Stimulated activated memory B cell treated with anti-CD40 and anti-IgM and Interleukin-4, amounts not matched to agents 10 μg/mL and 1 μg/mL and 100 μg/mL, for 72 hours (primary cell): ENCODE measurements around the gene MPPE1.
A peak's percentile ranks its signal among the peaks of the same experiment; 100 is the strongest.
"Not testable (repeated sequence)": the region's sequence is repeated elsewhere in the genome, so short reads cannot be mapped to it uniquely, and the experiment has no call there.

Experiments
- ATAC-seq: fragments of 150-1000 bp; cut with Tn5 transposase; 2 replicates; pipeline ENCODE4 v1.10.0; 2021
- H3K27ac Mint-ChIP-seq: one replicate; pipeline ENCODE4 v1.8.0; 2022; ENCODE audit warnings: mild to moderate bottlenecking, mixed read lengths
- H3K27me3 Mint-ChIP-seq: one replicate; pipeline ENCODE4 v1.8.0; 2022; ENCODE audit warnings: mixed read lengths
- H3K36me3 Mint-ChIP-seq: one replicate; pipeline ENCODE4 v1.8.0; 2022; ENCODE audit warnings: mixed read lengths
- H3K4me1 Mint-ChIP-seq: one replicate; pipeline ENCODE4 v1.8.0; 2022; ENCODE audit warnings: mixed read lengths
- H3K4me3 Mint-ChIP-seq: one replicate; pipeline ENCODE4 v1.8.0; 2022; ENCODE audit warnings: mild to moderate bottlenecking, moderate library complexity, mixed read lengths
- H3K9me3 Mint-ChIP-seq: one replicate; pipeline ENCODE4 v1.8.0; 2022; ENCODE audit warnings: mixed read lengths

The MPPE1 gene

DNA sequence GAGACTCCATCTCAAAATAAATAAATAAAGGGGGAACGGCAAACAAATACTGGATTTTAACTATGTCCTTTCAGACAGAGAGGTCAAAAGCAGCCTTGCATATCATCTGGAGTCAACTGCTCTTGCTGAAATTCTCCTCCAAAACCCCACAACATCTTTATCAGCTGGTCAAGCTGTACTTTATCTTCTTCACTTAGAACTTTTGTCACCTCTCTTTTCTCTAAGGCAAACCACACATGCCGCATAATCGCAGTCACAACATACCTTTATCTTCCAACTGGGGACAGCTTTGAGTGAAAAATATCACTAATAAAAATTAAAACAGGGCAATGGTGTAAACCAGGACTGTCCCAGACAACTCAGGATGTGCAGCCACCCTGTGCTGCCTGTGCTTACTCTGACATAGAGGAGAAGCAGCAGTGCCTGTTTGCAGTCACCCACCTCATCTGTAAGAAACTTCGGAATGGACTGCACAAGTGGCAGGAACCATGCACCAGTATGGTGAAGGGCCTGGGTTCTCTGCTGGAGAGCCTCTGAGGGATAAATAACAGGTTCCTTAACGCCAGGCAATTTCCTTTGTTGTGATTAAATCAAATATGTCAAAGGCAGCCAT, 6.2 kb downstream of the MPPE1 start:
- H3K36me3 Mint-ChIP-seq: peaks cover 42% of the 10 kb centered on the region
- no peaks in the 10 kb centered on the region for H3K9me3 Mint-ChIP-seq
- H3K27me3 Mint-ChIP-seq: no peaks in the 10 kb centered on the region
- H3K4me3 Mint-ChIP-seq: no peak overlapping the region
- no peak overlapping the region for H3K27ac Mint-ChIP-seq
- H3K4me1 Mint-ChIP-seq: peaks cover 9% of the 10 kb centered on the region
- ATAC-seq: no peak

DNA sequence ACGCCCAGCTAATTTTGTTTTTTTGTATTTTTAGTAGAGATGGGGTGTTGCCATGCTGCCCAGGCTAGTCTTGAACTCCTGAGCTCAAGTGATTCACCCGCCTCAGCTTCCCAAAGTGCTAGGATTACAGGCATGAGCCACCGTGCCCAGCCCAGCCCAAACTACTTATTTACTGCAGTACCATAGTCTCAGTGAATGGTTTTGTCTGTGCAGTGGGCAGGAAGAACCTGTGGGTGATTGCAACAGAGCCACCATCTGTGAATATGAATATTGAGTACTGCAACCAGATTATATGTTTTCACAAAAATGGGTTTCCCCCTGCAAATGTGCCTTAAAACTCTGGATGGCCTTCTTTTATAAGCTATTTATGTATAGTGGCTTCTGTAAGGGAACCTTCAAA, 9.1 kb downstream of the MPPE1 start:
- Mint-ChIP-seq H3K4me1 (peaks cover 9% of the 10 kb centered on the region), H3K27ac (no peak overlapping the region), H3K36me3 (peaks cover 54% of the 10 kb centered on the region), H3K4me3 (no peak overlapping the region), H3K27me3 (no peaks in the 10 kb centered on the region), H3K9me3 (no peaks in the 10 kb centered on the region)
- ATAC-seq: no peak

DNA sequence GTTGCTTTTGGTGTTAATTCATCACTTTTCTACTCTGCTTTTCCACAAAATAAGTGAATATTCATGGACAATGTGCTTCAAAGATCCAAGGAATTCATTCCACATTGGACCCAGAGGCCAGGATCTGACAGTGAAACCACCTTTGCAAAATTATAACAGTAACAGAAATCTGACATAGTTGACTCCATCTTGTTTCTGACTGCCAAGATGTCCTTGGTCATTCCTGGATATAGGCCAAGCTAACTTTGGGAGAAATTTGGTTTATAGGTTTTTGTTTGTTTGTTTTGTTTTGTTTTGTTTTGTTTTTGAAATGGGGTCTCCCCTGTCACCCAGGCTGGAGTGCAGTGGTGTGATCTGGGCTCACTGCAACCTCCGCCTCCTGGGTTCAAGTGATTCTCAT, 10.3 kb downstream of the MPPE1 start:
- Mint-ChIP-seq H3K4me1 (peaks cover 8% of the 10 kb centered on the region), H3K9me3 (no peaks in the 10 kb centered on the region), H3K4me3 (no peak overlapping the region), H3K27ac (no peak overlapping the region), H3K27me3 (no peaks in the 10 kb centered on the region), H3K36me3 (peaks cover 58% of the 10 kb centered on the region)
- no peak for ATAC-seq

DNA sequence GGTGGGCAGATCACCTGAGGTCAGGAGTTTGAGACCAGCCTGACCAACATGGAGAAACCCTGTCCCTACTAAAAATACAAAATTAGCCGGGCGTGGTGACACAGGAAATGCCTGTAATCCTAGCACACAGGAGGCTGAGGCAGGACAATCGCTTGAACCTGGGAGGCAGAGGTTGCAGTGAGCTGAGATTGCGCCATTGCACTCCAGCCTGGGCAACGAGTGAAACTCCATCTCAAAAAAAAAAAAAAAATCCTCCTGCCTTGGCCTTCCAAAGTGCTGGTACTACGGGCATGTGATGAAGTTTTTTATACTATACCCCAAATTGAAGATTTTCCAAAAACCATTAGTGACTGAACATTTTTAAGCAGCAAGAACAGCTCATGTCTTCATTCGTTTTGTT, 15.7 kb downstream of the MPPE1 start:
- H3K27ac Mint-ChIP-seq, H3K4me1 Mint-ChIP-seq, H3K9me3 Mint-ChIP-seq, ATAC-seq, H3K27me3 Mint-ChIP-seq, H3K4me3 Mint-ChIP-seq: not testable (repeated sequence)
- H3K36me3 Mint-ChIP-seq: peaks cover 54% of the 10 kb centered on the region

DNA sequence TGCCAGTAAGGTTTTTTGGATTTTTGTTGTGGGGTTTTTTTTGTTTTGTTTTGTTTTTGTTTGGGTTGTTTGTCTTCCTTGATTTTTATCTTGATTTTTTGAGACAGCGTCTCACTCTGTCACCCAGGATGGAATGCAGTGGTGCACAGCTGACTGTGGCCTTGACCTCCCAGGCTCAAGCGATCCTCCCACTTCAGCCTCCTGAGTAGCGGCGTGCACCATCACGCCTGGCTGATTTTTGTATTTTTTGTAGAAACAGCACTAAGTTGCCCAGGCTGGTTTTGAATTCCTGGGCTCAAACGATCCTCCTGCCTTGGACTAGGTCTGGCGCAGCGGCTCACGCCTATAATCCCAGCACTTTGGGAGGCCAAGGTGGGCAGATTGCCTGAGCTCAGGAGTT, 16.4 kb downstream of the MPPE1 start:
- no peak overlapping the region for H3K27ac Mint-ChIP-seq
- H3K27me3 Mint-ChIP-seq: no peaks in the 10 kb centered on the region
- no peak overlapping the region for H3K4me3 Mint-ChIP-seq

DNA sequence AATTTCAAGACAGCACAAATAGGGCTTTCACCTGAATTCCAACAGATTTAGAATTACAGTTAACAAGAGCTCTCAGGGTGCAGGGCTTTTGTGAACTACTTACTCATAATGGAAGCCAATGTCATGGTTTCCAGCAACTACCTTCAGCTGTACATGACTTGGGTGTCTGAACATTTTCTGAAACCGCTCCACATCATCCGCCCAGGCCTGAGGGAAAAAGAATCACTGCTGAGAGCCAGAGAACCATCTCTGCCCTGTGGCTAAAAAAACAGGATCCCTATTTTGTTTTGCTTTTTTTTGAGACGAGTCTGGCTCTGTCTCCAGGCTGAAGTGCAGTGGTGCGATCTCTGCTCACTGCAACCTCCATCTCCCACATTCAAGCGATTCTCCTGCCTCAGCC, 18.8 kb downstream of the MPPE1 start:
- H3K36me3 Mint-ChIP-seq: peaks cover 58% of the 10 kb centered on the region

More for the DNA sequence above, 16.4 kb downstream of the MPPE1 start:
- no peaks in the 10 kb centered on the region for H3K9me3 Mint-ChIP-seq
- H3K36me3 Mint-ChIP-seq: peaks cover 55% of the 10 kb centered on the region
- peaks cover 8% of the 10 kb centered on the region for H3K4me1 Mint-ChIP-seq
- no peak for ATAC-seq

DNA sequence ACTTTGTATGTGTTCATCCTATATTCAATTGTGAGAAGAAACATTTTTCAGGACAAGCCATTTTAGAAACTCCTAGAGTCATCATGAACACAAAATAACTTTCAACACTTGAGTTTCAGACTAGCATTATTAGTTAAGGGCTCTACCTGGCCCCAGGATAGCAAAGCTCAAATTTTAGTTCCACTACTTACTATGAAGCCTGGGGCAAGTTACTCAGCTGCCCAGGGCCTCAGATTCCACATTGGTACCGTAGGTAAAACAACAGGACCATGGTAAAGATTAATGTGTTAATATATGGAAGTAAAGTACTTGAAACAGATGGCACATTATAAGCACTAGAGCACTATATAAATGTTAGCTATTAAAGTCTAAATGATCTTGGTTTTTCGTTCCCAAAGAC, 19.4 kb downstream of the MPPE1 start:
- Mint-ChIP-seq H3K27me3 (no peaks in the 10 kb centered on the region), H3K36me3 (peaks cover 57% of the 10 kb centered on the region), H3K4me3 (no peak overlapping the region), H3K27ac (no peak overlapping the region), H3K4me1 (peaks cover 20% of the 10 kb centered on the region), H3K9me3 (no peaks in the 10 kb centered on the region)
- no peak for ATAC-seq

More for the DNA sequence above, 18.8 kb downstream of the MPPE1 start:
- Mint-ChIP-seq H3K4me3 (no peak overlapping the region), H3K9me3 (no peaks in the 10 kb centered on the region), H3K27ac (no peak overlapping the region), H3K27me3 (no peaks in the 10 kb centered on the region), H3K4me1 (peaks cover 19% of the 10 kb centered on the region)
- ATAC-seq: no peak

DNA sequence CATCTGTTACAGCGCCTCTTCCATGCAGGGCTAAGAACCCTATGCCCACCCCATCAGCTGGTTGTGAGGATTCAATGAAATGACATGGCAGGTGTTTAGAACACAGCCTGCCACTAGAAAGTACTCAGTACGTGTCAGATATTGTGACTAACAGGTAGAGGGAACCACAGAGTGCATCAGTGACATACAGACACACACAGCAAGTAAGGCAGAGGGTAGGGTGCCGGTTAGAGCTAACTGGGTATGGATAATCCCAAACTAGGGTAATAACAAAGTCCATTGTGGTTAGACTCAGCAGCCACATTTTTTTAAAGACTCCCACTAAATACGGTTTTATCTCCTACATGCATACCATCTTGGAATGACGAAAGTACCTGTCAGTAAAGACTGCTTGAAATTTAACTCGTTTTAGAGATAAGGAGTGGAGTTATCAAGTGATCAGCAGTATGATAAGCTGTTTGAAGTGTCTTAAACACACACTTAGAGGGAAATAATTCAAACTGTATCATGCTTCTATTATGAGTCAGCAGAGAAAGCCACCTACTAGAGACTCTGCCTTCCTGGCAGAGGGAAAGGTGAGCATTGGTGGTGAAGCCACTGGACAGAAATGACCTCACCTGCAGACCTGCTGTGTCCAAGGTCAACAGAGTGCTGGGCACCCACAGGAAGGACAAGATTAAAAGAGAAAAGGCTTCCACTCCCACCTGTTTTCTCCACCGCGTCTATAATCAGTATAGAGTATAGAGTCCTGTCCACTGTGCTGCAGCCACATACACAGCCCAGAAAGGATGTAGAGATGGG, 20.6 kb downstream of the MPPE1 start:
- no peaks in the 10 kb centered on the region for H3K27me3 Mint-ChIP-seq
- H3K36me3 Mint-ChIP-seq: peaks cover 45% of the 10 kb centered on the region
- H3K4me3 Mint-ChIP-seq: no peak overlapping the region
- no peaks in the 10 kb centered on the region for H3K9me3 Mint-ChIP-seq
- peaks cover 27% of the 10 kb centered on the region for H3K4me1 Mint-ChIP-seq
- ATAC-seq: no peak
- no peak overlapping the region for H3K27ac Mint-ChIP-seq

DNA sequence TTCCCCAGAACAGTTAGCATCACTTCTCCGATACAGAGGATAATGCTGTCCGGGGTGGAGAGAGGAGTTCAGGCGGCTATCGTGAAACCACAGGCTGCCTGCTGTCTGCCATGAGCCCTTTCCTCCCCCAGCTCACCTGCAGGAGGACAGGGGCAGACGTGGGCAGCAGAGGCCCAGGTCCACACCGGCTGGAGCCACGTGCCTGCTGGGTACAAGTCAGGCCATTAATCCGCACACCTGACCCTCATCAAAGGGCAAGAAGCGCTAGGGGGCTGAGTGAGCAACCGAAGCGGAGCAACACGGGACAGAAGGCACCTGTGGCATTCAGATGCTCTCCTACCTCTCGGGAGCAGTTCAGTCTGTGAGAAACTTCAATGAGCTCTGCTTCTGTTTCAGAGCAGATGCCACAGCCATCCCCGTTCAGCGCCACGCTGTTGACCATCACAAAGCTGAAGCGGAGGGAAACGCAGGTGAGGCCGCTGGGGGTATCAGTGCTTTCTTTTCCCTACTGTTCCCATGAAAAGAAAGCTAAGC, 21.5 kb downstream of the MPPE1 start:
- H3K9me3 Mint-ChIP-seq: no peaks in the 10 kb centered on the region
- H3K27me3 Mint-ChIP-seq: no peaks in the 10 kb centered on the region
- H3K27ac Mint-ChIP-seq: no peak overlapping the region
- H3K4me3 Mint-ChIP-seq: no peak overlapping the region
- peaks cover 45% of the 10 kb centered on the region for H3K36me3 Mint-ChIP-seq
- ATAC-seq: no peak
- H3K4me1 Mint-ChIP-seq: peaks cover 32% of the 10 kb centered on the region

DNA sequence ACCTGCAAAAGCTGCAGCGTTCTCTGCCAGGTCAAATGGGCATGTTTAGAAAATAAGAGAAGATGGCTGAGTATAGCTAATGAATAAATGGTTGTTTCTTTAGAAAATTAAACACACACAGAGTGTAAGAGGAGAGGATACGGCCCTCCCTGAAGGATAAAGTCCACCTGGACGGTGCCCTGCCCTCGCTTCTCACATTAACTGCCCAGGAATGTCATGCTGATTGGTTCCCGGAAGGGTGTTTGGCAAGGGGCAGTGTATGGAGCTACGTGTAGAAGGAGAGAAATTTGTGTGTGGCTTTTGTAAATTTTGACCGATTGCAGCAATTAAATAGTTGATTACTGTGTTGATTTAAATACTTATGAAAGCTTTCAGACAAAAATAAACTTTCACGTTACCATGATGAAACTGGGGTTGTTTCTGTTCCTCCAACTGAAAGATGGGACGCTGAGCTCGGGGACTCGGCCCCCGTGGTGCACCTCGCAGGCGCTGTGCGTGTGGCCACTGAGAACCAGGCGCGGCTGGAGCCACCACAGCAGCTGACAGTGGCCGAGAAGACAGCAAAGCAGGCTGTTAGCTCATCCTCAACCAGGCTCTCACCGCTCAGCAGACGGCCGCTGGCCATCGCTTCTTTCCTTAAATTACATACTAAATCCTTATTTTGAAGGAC, 22.7 kb downstream of the MPPE1 start:
- Mint-ChIP-seq H3K36me3 (peaks cover 50% of the 10 kb centered on the region), H3K27me3 (no peaks in the 10 kb centered on the region), H3K4me1 (peaks cover 36% of the 10 kb centered on the region), H3K27ac (peak overlapping the region; percentile 71), H3K9me3 (no peaks in the 10 kb centered on the region), H3K4me3 (no peak overlapping the region)
- no peak for ATAC-seq

DNA sequence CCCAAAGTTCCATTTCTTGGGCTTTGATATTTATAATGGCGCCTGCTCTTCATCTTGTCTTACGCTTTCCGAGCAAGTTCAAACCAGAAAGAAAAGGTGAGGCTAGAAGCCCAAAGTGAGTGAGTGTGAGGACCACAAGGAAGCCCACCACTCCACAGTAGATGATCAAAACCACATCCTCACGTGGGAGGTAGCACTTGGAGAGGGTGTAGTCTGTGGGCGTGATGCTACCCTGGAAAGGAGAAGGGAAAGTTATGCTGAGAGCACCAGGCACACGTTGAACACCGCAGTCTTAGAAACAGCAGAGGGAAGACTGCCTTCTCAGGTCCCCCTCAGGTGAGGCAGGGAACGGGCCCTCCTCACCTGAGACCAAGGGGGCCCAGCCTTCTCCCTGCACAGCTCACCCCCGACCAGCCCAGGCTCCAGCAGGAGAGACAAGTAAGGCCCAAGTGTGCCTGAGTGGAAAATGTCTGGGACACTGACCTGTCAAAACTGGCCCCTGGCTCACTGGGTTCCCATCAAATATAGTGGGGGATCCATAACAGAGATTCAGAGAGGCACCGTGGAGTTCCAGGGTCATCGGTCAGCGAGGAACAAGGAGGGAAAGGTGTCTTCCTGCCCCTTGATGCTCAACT, 23.6 kb downstream of the MPPE1 start:
- H3K27me3 Mint-ChIP-seq: no peaks in the 10 kb centered on the region
- H3K9me3 Mint-ChIP-seq: no peaks in the 10 kb centered on the region
- H3K36me3 Mint-ChIP-seq: peaks cover 44% of the 10 kb centered on the region
- H3K4me3 Mint-ChIP-seq: no peak overlapping the region
- peak; percentile 9 for ATAC-seq
- H3K27ac Mint-ChIP-seq: peak overlapping the region; percentile 71
- peaks cover 36% of the 10 kb centered on the region for H3K4me1 Mint-ChIP-seq

DNA sequence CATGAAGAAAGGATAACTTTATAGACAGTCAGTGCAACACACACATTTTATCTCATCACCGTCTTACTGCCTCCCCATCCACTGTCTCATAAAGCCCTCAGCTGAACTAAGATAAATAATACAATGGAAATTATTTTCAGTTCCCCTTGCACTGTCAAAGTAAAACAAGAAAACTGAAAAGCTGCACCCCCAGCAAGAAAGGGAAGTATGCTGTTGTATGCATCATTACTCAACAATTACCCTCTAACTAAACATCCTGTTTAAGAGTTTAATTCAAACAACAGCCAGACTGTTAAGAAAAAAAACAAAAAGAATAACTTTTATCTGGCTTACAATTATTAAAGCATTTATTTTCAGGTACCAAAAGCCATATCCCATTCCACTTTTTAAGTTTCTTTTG, 25.0 kb downstream of the MPPE1 start:
- H3K4me3 Mint-ChIP-seq: no peak overlapping the region
- peak overlapping the region; percentile 71 for H3K27ac Mint-ChIP-seq
- H3K36me3 Mint-ChIP-seq: peaks cover 43% of the 10 kb centered on the region
- H3K4me1 Mint-ChIP-seq: peaks cover 36% of the 10 kb centered on the region
- no peaks in the 10 kb centered on the region for H3K9me3 Mint-ChIP-seq
- no peaks in the 10 kb centered on the region for H3K27me3 Mint-ChIP-seq
- ATAC-seq: peak; percentile 96

DNA sequence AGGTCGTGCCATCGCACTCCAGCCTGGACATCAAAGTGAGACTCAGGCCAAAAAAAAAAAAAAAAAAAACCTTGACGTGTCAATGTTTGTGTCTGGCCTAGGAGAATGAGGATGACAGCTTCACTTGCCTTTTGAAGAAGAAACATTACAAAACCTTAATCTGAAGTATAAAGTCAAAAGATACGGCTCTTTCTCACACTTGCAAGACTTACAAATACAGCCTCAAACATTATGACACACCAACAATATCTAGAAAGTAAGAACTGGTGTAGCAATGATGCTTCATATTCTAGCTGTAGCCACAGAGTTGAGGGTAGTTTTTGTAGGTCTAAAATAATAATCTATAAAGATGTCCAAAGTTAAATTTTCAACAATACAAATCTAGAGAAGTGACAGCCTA, 25.5 kb downstream of the MPPE1 start:
- H3K27me3 Mint-ChIP-seq: no peaks in the 10 kb centered on the region
- H3K27ac Mint-ChIP-seq: peak overlapping the region; percentile 71
- peaks cover 38% of the 10 kb centered on the region for H3K36me3 Mint-ChIP-seq
- peaks cover 36% of the 10 kb centered on the region for H3K4me1 Mint-ChIP-seq
- H3K4me3 Mint-ChIP-seq: no peak overlapping the region
- H3K9me3 Mint-ChIP-seq: no peaks in the 10 kb centered on the region
- no peak for ATAC-seq

DNA sequence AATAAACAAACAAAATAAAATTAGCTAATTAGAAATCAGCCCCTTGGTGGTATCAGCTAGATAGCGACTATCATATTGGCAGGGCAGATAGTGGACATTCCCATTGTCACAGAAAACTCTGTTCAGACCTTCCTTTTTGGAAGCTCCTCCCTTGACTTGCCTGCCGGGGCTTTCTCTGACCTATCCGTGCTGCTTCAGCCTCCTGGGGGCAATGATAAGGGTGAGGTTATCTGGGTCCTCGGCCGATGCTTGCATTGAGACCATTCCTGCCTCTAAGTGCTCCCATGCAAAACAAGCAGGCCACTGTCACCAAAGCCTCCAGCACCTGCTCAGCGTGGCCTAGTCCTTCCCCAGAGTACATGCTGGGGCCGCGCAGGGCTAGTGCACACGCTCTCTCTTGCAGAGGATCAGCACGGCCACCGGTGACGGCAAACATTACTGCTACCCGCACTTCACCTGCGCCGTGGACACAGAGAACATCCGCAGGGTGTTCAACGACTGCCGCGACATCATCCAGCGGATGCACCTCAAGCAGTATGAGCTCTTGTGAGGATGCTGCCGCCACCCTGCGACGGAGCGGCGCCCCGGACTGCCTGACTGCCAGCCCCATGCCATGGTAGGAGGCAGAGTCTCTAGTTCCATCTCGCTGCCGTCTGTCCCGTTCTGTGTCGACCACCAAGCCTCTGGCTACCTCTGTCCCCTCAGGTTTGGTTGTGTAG, 27.4 kb downstream of the MPPE1 start:
- peak overlapping the region; percentile 30 for H3K27ac Mint-ChIP-seq

More for the DNA sequence above, 27.4 kb downstream of the MPPE1 start:
- Mint-ChIP-seq H3K27me3 (no peaks in the 10 kb centered on the region), H3K9me3 (no peaks in the 10 kb centered on the region), H3K36me3 (peaks cover 28% of the 10 kb centered on the region), H3K4me3 (no peak overlapping the region), H3K4me1 (peaks cover 36% of the 10 kb centered on the region)
- no peak for ATAC-seq
